ENCODE results near the gene EHD2. TPM values are rescaled to one million over a fixed set of nuclear protein-coding genes. Genes with fewer than 3 reads are reported as not detected.

EHD2 gene
- 59.5 and 192 TPM in 2 replicates for total RNA-seq

GRCh38 chr19:47713046-47714021, at the start of gene EHD2:
EHD2 (plus strand) TSS chr19:47713422; CDS start chr19:47716613, 3,191 bp downstream.

GRCh38 chr19:47745010-47745901, 32.0 kb downstream of the EHD2 start, which contains the start of gene NOP53:
NOP53 (plus strand) TSS chr19:47745546; CDS start chr19:47745560, 14 bp downstream.

GRCh38 chr19:47778049-47778953, 65.1 kb downstream of the EHD2 start, which contains the start of gene SELENOW:
SELENOW (plus strand) TSS chr19:47778703; CDS start chr19:47778786, 83 bp downstream.

Other genes with a start within 250 kb of the EHD2 start
- gene SLC8A2, start 241.5 kb upstream of the EHD2 start, total RNA-seq, result under 0.01 and 0.21 TPM in 2 replicates
- 2.7 and 4.3 TPM in 2 replicates for gene KPTN, start 229.2 kb upstream of the EHD2 start, total RNA-seq
- 30.1 and 57.7 TPM in 2 replicates for gene NAPA, start 198.4 kb upstream of the EHD2 start, total RNA-seq
- gene ZNF541, start 140.3 kb upstream of the EHD2 start, total RNA-seq, result under 0.01 TPM in 2 replicates
- gene BICRA, start 104.3 kb upstream of the EHD2 start, total RNA-seq, result 1.4 and 7.1 TPM in 2 replicates
- gene NOP53, start 32.1 kb downstream of the EHD2 start, total RNA-seq, result 67.2 and 130 TPM in 2 replicates
- 95.3 and 155 TPM in 2 replicates for gene SELENOW, start 65.3 kb downstream of the EHD2 start, total RNA-seq
- gene TPRX1, start 91.1 kb downstream of the EHD2 start, total RNA-seq, result not detected in 2 replicates
- gene CRX, start 108.5 kb downstream of the EHD2 start, total RNA-seq, result not detected in 2 replicates
- not detected in 2 replicates for gene TPRX2, start 145.8 kb downstream of the EHD2 start, total RNA-seq
- gene SULT2A1, start 172.9 kb downstream of the EHD2 start, total RNA-seq, result not detected in 2 replicates